Measurements from ENCODE around the gene EMILIN2. TPM values are rescaled to one million over a fixed set of nuclear protein-coding genes. Genes with fewer than 3 reads are reported as not detected.

EMILIN2 gene
- total RNA-seq, 2 experiments from 2014 or later = 3.2 to 3.3 TPM

DNA sequence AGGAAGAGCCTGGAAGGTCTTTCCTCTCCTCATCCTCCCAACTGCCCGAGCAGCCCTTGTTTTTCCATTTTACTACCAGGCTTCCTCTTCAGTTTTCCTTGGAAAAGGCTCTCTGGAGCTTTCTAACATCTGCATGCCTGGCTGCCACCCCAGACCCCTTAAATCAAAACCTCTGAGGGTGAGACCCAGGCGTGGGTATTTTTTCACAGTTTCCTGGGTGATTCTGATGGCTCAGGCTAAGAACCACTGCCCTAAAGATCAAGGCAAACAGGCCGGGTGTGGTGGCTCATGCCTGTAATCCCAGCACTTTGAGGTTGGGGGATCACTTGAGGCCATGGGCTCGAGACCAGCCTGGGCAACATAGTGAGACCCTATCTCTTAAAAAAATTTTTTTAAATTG, 35.4 kb downstream of the EMILIN2 start:
- POLR2A ChIA-PET = no interaction called here
- H3K9me3 Mint-ChIP-seq = peaks cover 7% of the 10 kb centered on the region
- DNase-seq = no peak
- H3K4me3 ChIP-seq (ENCODE audit: low read length) = no peak overlapping the region
- H3K27ac Mint-ChIP-seq = peak overlapping the region; percentile 86
- TF ChIP-seq, protein P1, sequence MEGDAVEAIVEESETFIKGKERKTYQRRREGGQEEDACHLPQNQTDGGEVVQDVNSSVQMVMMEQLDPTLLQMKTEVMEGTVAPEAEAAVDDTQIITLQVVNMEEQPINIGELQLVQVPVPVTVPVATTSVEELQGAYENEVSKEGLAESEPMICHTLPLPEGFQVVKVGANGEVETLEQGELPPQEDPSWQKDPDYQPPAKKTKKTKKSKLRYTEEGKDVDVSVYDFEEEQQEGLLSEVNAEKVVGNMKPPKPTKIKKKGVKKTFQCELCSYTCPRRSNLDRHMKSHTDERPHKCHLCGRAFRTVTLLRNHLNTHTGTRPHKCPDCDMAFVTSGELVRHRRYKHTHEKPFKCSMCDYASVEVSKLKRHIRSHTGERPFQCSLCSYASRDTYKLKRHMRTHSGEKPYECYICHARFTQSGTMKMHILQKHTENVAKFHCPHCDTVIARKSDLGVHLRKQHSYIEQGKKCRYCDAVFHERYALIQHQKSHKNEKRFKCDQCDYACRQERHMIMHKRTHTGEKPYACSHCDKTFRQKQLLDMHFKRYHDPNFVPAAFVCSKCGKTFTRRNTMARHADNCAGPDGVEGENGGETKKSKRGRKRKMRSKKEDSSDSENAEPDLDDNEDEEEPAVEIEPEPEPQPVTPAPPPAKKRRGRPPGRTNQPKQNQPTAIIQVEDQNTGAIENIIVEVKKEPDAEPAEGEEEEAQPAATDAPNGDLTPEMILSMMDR (IDR thresholded peaks at IDR 0.05) = no peak
- H3K36me3 Mint-ChIP-seq (ENCODE audit: low read depth) = no peaks in the 10 kb centered on the region
- ATAC-seq (ENCODE audit: poor library complexity) = no peak
- H3K27ac ChIP-seq (ENCODE audit: low read depth in 1 of 2, low read length in 2 of 2) = peak overlapping the region in 1 of 2 donors; percentile 67
- peak overlapping the region; percentile 46 for H3K4me3 Mint-ChIP-seq
- H3K36me3 ChIP-seq (ENCODE audit: insufficient read depth, low read length) = no peaks in the 10 kb centered on the region
- CTCF ChIA-PET = no interaction called here
- H3K9me3 ChIP-seq (ENCODE audit: control insufficient read depth in 1 of 2, insufficient read depth in 1 of 2, low read length in 2 of 2) = no peaks in the 10 kb centered on the region
- H3K27me3 Mint-ChIP-seq = no peaks in the 10 kb centered on the region
- peaks cover 26% of the 10 kb centered on the region for H3K4me1 Mint-ChIP-seq (ENCODE audit: low read depth)
- no peaks in the 10 kb centered on the region for H3K27me3 ChIP-seq (ENCODE audit: control insufficient read depth in 1 of 2, insufficient read depth in 2 of 2, low read length in 2 of 2)
- intact Hi-C loops (cut with DNase I, micrococcal nuclease) = loop anchor here in 1 of 2 experiments (10.0 kb wide), 1 partner anchor 67 kb away; no protein-coding TSS in a partner anchor
- peaks cover 52% of the 10 kb centered on the region for H3K4me1 ChIP-seq (ENCODE audit: insufficient read depth, low read length)

DNA sequence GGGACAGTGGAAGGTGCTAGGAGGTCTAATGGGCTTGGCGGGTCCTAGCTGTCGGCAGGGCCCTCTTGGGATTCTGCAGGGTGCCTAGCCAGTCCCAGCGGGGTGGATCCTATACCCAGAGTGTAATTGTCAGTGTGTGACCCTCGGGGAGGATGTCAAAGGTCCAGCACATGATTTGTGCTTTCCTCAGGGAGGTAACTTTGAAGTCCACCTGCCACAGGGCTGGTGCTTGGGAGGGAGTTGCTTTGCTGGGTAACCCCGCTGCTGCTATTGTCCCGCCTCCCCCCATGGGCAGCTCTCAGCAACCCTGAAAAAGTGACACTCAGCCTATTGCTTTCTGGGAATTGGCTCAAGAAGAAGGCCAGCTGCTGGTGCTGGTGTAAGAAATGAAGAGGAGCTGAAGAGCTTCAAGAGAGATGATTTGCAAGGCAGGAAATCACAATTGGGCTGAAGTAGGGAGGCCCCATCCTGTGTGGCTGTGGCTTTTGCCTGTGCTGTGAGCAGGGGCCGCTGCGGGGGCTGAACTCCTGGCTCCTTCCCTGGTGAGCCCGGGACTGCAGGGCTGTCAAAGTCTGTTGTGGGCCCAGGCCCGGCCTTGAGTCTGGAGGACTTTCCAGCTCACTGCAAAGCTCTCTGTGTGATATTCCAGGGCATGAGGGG, 36.4 kb downstream of the EMILIN2 start:
- ChIA-PET CTCF (no interaction called here), POLR2A (interaction anchor here (0.7 to 0.8 kb wide), 2 partner anchors 16 to 23 kb away, joined by 3 to 5 read pairs; no protein-coding TSS in a partner anchor)
- peak overlapping the region; percentile 86 for H3K27ac Mint-ChIP-seq
- DNase-seq = peak in 12 of 14 experiments; percentile 19 to 75 (median 47)
- Histone ChIP-seq H3K4me3 (ENCODE audit: low read length) (peak overlapping the region; percentile 19), H3K36me3 (ENCODE audit: insufficient read depth, low read length) (no peaks in the 10 kb centered on the region), H3K27me3 (ENCODE audit: control insufficient read depth in 1 of 2, insufficient read depth in 2 of 2, low read length in 2 of 2) (no peaks in the 10 kb centered on the region), H3K9me3 (ENCODE audit: control insufficient read depth in 1 of 2, insufficient read depth in 1 of 2, low read length in 2 of 2) (no peaks in the 10 kb centered on the region), H3K4me1 (ENCODE audit: insufficient read depth, low read length) (peaks cover 52% of the 10 kb centered on the region), H3K27ac (ENCODE audit: low read depth in 1 of 2, low read length in 2 of 2) (peak overlapping the region; percentile 58 to 67)
- TF ChIP-seq, protein P1 (IDR thresholded peaks at IDR 0.05) = no peak
- H3K4me3 Mint-ChIP-seq = peak overlapping the region; percentile 76
- H3K27me3 Mint-ChIP-seq = no peaks in the 10 kb centered on the region
- H3K9me3 Mint-ChIP-seq = peaks cover 7% of the 10 kb centered on the region
- intact Hi-C loops (cut with DNase I, micrococcal nuclease) = loop anchor here in 1 of 2 experiments (10.0 kb wide), 1 partner anchor 68 kb away; no protein-coding TSS in a partner anchor
- peak; percentile 82 for ATAC-seq (ENCODE audit: poor library complexity)
- peaks cover 26% of the 10 kb centered on the region for H3K4me1 Mint-ChIP-seq (ENCODE audit: low read depth)
- H3K36me3 Mint-ChIP-seq (ENCODE audit: low read depth) = no peaks in the 10 kb centered on the region

DNA sequence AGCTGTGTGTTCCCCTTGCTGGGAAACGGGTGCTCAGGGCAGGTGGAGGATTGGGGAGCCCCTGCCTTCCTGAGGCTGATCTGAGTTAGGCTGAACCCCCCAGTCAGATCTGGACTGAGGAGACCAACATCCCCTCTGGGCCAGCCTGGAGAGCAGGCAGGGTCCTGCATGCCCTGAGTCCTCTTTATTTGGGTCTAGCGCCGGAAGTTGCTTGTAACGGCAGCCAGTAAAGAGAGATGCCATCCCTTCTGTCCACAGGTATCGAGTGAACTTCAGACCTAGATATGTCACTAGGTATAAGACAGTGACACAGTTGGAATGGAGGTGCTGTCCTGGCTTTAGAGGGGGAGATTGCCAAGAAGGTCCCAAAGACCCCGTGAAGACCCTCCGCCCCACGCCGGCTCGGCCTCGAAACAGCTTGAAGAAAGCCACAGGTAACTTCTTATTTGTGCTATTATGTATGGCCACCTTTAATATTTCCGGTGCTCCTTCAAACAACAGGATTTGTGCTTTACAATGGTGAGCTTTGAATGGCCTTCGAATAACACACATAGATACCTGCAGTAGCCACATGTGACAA, 38.0 kb downstream of the EMILIN2 start:
- Mint-ChIP-seq H3K27me3 (no peaks in the 10 kb centered on the region), H3K9me3 (peaks cover 7% of the 10 kb centered on the region), H3K4me3 (no peak overlapping the region), H3K27ac (peak overlapping the region; percentile 86), H3K36me3 (ENCODE audit: low read depth) (no peaks in the 10 kb centered on the region), H3K4me1 (ENCODE audit: low read depth) (peaks cover 30% of the 10 kb centered on the region)
- Histone ChIP-seq H3K4me3 (ENCODE audit: low read length) (no peak overlapping the region), H3K27ac (ENCODE audit: low read depth in 1 of 2, low read length in 2 of 2) (no peak overlapping the region), H3K9me3 (ENCODE audit: control insufficient read depth in 1 of 2, insufficient read depth in 1 of 2, low read length in 2 of 2) (no peaks in the 10 kb centered on the region), H3K36me3 (ENCODE audit: insufficient read depth, low read length) (no peaks in the 10 kb centered on the region), H3K27me3 (ENCODE audit: control insufficient read depth in 1 of 2, insufficient read depth in 2 of 2, low read length in 2 of 2) (no peaks in the 10 kb centered on the region), H3K4me1 (ENCODE audit: insufficient read depth, low read length) (peaks cover 60% of the 10 kb centered on the region)
- DNase-seq = no peak
- ChIA-PET POLR2A (interaction anchor here (1.1 kb wide), 1 partner anchor 9 kb away, joined by 3 read pairs; no protein-coding TSS in a partner anchor), CTCF (interaction anchor here (1.0 kb wide), 1 partner anchor 39 kb away, joined by 3 read pairs; the partner anchor contains the start of gene EMILIN2)
- TF ChIP-seq, protein P1 (IDR thresholded peaks at IDR 0.05) = no peak
- ATAC-seq (ENCODE audit: poor library complexity) = no peak
- intact Hi-C loops (cut with DNase I, micrococcal nuclease) = loop anchor here in 1 of 2 experiments (10.0 kb wide), 1 partner anchor 70 kb away; no protein-coding TSS in a partner anchor
